Measurements from ENCODE around the gene ZBTB7A.

ZBTB7A gene

GRCh38 chr19:4066176-4066606 is 508 bp downstream of the ZBTB7A start:
- DNase-seq = no peak

GRCh38 chr19:4065430-4066175 is 1.1 kb downstream of the ZBTB7A start:
- peak; percentile 97 for DNase-seq

GRCh38 chr19:4064496-4065260 is 2.0 kb downstream of the ZBTB7A start:
- DNase-seq = no peak

GRCh38 chr19:4064149-4064495 is 2.6 kb downstream of the ZBTB7A start:
- DNase-seq = no peak

GRCh38 chr19:4063369-4064148 is 3.1 kb downstream of the ZBTB7A start:
- DNase-seq = no peak

- no peak for DNase-seq
These were observed 4.0 kb downstream of the ZBTB7A start for GRCh38 chr19:4062419-4063368.

GRCh38 chr19:4061683-4062418 is 4.8 kb downstream of the ZBTB7A start:
- no peak for DNase-seq

GRCh38 chr19:4061178-4061682 is 5.5 kb downstream of the ZBTB7A start:
- no peak for DNase-seq

GRCh38 chr19:4060621-4061177 is 6.0 kb downstream of the ZBTB7A start:
- no peak for DNase-seq

GRCh38 chr19:4059891-4060620 is 6.6 kb downstream of the ZBTB7A start:
- no peak for DNase-seq

- no peak for DNase-seq
These were observed 7.2 kb downstream of the ZBTB7A start for GRCh38 chr19:4059453-4059871.

- DNase-seq = no peak
These were observed 7.8 kb downstream of the ZBTB7A start for GRCh38 chr19:4058693-4059452.

GRCh38 chr19:4057931-4058692 is 8.6 kb downstream of the ZBTB7A start:
- peak; percentile 54 for DNase-seq

GRCh38 chr19:4055209-4055552 is 11.5 kb downstream of the ZBTB7A start:
- DNase-seq = no peak

- DNase-seq = no peak
These were observed 12.1 kb downstream of the ZBTB7A start for GRCh38 chr19:4054441-4055208.

- DNase-seq = no peak
These were observed 13.0 kb downstream of the ZBTB7A start for GRCh38 chr19:4053423-4054324.

- DNase-seq = no peak
These were observed 13.7 kb downstream of the ZBTB7A start for GRCh38 chr19:4052993-4053422.

Data from stimulated activated CD4-positive, alpha-beta T cell treated with anti-CD3 and anti-CD28 coated beads, Interleukin-12 subunit alpha, Interleukin-12 subunit beta, amount 100 ng/mL, for 4 hours (primary cell).